GM13976 (cell line): ENCODE measurements around the gene SFMBT2.

ENCODE experiments used
- DNase-seq: peaks from one replicate; pipeline ENCODE4 v3.0.0; 2012; ENCODE audit warnings: low spot score
- CTCF ChIP-seq: IDR thresholded peaks from 2 replicates; pipeline ENCODE4 v1.5.1; 2012; ENCODE audit warnings: borderline replicate concordance, mild to moderate bottlenecking; ENCODE audit not compliant: insufficient read depth; ENCODE audit errors: extremely low read depth, missing control alignments, control extremely low read depth
- in situ Hi-C: fragments of 300-500 bp; cut with MboI; formaldehyde crosslinking; loops from one replicate; pipeline ENCODE4 v1.12.0; 2022; ENCODE audit warnings: low sequenced_read_pairs, mixed read lengths, inconsistent platforms; ENCODE audit not compliant: unreplicated experiment

Gene SFMBT2

GRCh38 chr10:7407368-7408290 lies 3.2 kb downstream of the SFMBT2 start:
- peak; percentile 76 for DNase-seq
- in situ Hi-C loops: loop anchor here (10.0 to 25.0 kb wide), 3 partner anchors 143 to 745 kb away; no protein-coding TSS in a partner anchor
- TF ChIP-seq CTCF: no peak

GRCh38 chr10:7406712-7407333 lies 4.0 kb downstream of the SFMBT2 start:
- no peak for DNase-seq
- in situ Hi-C loops: loop anchor here (10.0 to 25.0 kb wide), 3 partner anchors 142 to 745 kb away; no protein-coding TSS in a partner anchor
- TF ChIP-seq CTCF: no peak

DNA sequence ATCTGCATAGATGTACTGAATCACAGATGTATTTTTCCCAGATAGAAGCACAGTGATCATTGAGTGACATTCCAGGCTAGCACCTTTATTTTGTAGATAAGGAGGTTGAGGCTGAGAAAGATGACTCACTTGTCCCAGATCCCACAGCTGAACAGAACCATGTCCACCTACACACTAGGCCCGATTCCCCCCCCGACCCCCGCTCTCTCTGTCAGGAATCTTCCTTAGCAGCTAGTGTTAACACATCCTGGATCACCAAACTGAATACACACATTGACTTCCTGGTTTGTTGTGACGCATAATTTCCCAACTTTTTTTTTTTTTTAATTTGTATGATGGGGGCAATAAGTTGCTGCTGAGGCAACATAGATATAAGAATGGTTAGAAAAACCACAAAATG lies 5.2 kb downstream of the SFMBT2 start:
- in situ Hi-C loops: loop anchor here (10.0 to 25.0 kb wide), 3 partner anchors 141 to 743 kb away; no protein-coding TSS in a partner anchor
- no peak for TF ChIP-seq CTCF
- DNase-seq: no peak

- TF ChIP-seq CTCF: no peak
- no peak for DNase-seq
- in situ Hi-C loops: loop anchor here (10.0 to 25.0 kb wide), 3 partner anchors 139 to 741 kb away; no protein-coding TSS in a partner anchor
These were observed 7.2 kb downstream of the SFMBT2 start for GRCh38 chr10:7403620-7404019.

DNA sequence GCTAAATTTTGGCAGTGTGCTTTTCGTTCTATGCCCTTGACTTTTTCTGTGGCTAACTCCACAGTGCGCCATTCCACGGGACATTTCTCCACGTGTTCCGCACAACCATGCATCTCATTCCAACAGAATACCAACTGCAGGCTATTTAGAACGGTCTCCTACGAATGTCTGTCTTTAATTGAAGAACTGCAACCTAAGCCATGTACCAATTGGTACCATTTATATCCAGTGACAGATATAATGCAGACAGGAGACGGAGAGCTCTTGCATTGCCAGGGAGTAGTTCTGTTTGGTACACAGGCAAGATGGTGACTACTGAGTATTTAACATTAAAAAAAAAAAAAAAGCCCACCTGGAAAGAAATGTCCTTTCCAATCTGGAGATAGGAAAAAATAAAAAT lies 9.1 kb downstream of the SFMBT2 start:
- no peak for DNase-seq
- in situ Hi-C loops: loop anchor here (10.0 to 25.0 kb wide), 3 partner anchors 137 to 739 kb away; no protein-coding TSS in a partner anchor
- no peak for TF ChIP-seq CTCF

- no peak for DNase-seq
- no peak for TF ChIP-seq CTCF
- in situ Hi-C loops: loop anchor here (10.0 to 25.0 kb wide), 3 partner anchors 136 to 739 kb away; no protein-coding TSS in a partner anchor
These were observed 9.7 kb downstream of the SFMBT2 start for GRCh38 chr10:7401156-7401555.
